ENCODE results near the gene KLRF1.

Gene KLRF1

GRCh38 chr12:9809866-9810265, 17.4 kb upstream of the KLRF1 start:
- no peak for DNase-seq

GRCh38 chr12:9810671-9811070, 16.6 kb upstream of the KLRF1 start:
- DNase-seq, result no peak

DNA sequence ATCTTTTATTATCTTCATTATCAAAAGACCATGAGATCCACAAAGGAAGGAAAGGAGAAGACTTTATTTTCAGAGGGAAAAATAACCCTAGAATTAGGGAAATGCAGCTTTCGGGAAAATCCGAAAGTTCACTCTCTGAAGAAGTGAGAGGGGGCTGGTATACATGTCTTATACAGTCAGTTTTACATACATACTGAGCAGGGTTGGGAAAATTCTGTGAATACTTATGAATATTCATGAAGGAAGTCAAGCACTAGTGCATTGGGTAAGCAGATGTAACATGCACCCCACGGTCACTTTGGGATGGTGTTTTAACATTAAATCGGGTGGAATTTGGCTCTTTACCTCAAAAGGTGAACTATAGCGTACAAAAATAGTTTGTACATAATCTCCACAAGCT, 15.7 kb upstream of the KLRF1 start:
- DNase-seq, result no peak

GRCh38 chr12:9813821-9814798, 13.2 kb upstream of the KLRF1 start:
- peak in 1 of 2 experiments; percentile 13 for DNase-seq

DNA sequence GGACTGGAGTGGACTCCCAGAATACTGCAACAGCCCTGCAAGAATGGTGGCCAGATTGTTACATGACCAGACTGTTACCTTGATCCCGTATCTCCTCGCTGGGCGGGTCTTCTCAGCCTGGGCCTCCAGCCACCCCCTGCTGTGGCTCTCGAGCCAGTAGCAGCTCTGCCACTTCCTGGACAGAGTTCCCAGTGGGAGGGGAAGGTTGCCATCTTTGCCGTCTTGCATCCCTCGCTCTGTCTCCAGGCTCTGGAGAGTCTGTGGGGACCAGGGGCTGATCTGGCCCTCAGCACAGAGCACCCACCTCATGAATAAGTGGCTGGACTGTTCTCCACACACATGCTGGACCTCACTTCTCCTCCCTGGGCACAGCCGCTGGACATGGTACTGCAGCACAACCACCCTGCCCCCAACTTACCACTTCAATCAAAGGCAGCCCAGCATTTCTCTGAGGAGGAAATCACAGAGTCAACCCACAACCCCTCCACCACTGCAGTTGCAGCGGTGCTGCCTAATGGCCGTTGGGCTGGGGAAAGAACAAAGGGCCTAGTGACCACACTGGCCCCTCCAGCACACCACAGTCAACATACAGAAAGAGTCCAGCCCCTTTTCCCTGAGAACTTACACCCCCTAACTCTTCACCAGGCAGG, 6.9 kb upstream of the KLRF1 start:
- no peak for DNase-seq

DNA sequence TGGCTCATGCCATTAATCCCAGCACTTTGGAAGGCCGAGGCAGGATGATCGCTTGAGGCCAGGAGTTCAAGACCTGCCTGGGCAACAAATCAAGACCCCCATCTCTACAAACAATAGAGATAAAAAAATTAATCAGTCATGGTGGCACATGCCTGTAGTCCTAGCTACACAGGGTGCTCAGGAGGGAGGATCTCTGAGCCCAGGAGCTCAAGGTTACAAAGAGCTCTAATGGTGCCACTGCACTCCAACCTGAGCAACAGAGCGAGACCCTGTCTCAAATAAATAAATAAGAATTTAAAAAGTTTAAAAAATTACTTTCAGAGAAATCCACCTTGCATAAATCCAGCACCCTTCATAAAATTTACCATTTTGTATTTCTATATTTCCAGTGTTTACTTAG, 2.2 kb downstream of the KLRF1 start:
- DNase-seq, result no peak

GRCh38 chr12:9829982-9830381, 2.7 kb downstream of the KLRF1 start:
- no peak for DNase-seq

GRCh38 chr12:9831720-9832119, 4.4 kb downstream of the KLRF1 start:
- no peak for DNase-seq

GRCh38 chr12:9843407-9843806, 16.1 kb downstream of the KLRF1 start:
- DNase-seq, result no peak

- no peak for DNase-seq
Measured at GRCh38 chr12:9848899-9849298, 21.6 kb downstream of the KLRF1 start.

DNA sequence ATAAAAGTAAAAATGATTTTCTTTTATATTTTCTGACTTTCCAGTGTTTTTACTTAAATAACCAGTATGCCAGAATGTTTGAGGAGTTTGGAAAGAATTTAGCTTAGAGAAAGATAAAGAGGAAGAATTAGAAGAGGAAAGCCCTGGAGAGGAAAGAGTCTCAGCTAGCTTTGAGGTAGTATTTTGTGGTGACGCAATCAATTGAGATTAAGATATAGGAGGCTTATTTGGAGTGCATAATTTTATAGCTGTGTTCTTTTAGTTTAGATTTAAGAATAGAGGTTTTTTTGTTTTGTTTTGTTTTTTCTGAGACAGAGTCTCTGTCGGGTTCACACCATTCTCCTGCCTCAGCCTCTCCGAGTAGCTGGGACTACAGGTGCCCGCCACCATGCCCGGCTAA, 23.8 kb downstream of the KLRF1 start:
- no peak for DNase-seq

- no peak for DNase-seq
Measured at GRCh38 chr12:9851927-9852326, 24.6 kb downstream of the KLRF1 start.

DNA sequence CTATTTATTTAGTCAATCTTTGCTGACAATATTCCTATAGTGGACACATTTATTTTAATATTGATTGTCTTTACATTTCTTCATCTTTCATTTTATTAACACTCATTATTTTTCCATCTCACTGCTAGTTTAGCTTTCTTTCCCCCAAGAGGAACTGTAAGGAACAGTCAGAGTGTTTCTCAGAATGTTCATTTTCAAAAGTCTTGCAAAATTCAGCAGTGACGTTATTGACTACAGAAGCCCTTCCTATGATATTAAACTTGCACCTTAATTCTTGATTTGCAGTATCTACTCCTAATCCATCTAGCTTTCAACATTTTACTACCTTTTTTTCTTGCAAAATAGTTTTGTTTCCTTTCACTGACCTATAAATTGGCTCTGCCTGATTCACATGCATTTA, 28.9 kb downstream of the KLRF1 start:
- DNase-seq, result no peak

- no peak for DNase-seq
Measured at GRCh38 chr12:9856894-9857293, 29.6 kb downstream of the KLRF1 start.

DNA sequence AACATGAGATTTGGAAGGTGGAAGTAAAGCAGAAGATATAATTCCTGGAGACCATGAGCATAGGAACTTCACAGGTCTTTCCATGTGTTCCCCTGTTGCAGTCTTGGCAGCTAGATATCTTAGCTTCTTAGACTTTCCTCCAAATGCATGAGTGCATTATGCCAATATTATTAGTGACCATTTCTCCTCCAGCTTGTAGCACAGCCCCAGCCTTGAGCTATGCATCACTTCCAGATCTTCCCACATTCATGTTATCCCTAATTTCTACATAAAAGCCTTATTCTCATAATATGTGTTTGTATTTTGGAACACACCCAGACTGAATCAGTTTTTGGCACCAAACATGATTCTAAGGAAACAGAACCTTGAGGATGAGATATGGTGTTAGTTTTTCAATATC, 30.9 kb downstream of the KLRF1 start:
- no peak for DNase-seq

- no peak for DNase-seq
Measured at GRCh38 chr12:9864913-9865675, 37.8 kb downstream of the KLRF1 start.

DNA sequence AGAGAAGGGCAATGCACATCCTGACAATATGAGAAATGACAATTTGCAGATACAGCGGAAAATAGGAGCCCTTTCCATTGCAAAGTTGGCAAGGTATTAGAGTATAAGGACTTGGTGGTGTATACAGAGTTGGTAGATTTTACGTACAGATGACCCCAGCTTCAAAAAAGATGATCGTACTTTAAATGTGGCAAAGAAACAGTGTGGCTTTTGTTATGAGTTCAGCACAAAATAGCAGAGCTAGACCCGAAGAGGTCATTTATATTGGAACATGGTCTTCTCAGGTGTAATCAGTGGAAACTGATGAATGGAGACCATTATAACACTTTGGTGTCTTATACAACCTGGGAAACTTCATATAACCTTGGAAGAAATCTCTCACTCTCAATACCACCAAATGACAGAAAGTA, 39.6 kb downstream of the KLRF1 start:
- no peak for DNase-seq

- no peak for DNase-seq
Measured at GRCh38 chr12:9867531-9867930, 40.2 kb downstream of the KLRF1 start.

- DNase-seq, result no peak
Measured at GRCh38 chr12:9868311-9868801, 41.1 kb downstream of the KLRF1 start.

DNA sequence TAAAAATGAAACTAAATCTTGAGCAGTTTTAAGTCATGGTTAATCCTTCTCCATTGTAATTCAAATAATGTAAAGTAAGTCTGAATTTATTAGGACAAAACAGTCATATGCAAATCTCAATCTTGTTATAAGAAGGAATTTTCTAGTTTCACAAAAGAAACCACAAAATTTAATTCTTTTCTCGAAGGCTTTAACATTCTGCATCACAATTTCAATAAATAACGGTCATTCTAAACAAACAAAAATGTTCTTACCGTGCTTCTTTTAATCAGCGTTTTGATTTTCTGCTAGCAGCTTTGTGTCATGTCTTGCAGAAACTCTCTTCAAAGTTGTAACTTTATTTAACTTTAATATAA, 41.6 kb downstream of the KLRF1 start:
- DNase-seq, result no peak

GRCh38 chr12:9869307-9870161, 42.3 kb downstream of the KLRF1 start, which contains the start of gene CLEC2B:
CLEC2B (minus strand) TSS chr12:9869354.
- no peak for DNase-seq

- no peak for DNase-seq
Measured at GRCh38 chr12:9870286-9870866, 43.1 kb downstream of the KLRF1 start.

Data from NCI-H446 (cell line).